Measurements from ENCODE around the gene GCN1. TPM values are rescaled to one million over a fixed set of nuclear protein-coding genes. Genes with fewer than 3 reads are reported as not detected.

The GCN1 gene
- total RNA-seq = 10 to 100 TPM; 30.4 to 41.3 (median 35.0) TPM
- 10 to 100 TPM in 1 of 2 donors, 1 to 10 TPM in 1; 9.7 to 17.2 TPM for polyA plus RNA-seq
- long read RNA-seq, donor 1, full-length matches to known transcripts = 3 of 53 reads
- long read RNA-seq, donor 1, partial matches to known transcripts = 47 of 53 reads
- long read RNA-seq, donor 1, other reads (novel, unspliced or antisense) = 3 of 53 reads
- long read RNA-seq, donor 2, partial matches to known transcripts = 47 of 50 reads
- long read RNA-seq, donor 2, other reads (novel, unspliced or antisense) = 3 of 50 reads
- long read RNA-seq, donor 3, partial matches to known transcripts = 39 of 44 reads
- long read RNA-seq, donor 3, other reads (novel, unspliced or antisense) = 5 of 44 reads

GRCh38 chr12:120194534-120195395 lies at the start of gene GCN1:
TSS of gene GCN1 (minus strand) at chr12:120194715. CDS start at chr12:120194697, 18 bp downstream.
- Histone ChIP-seq H3K27ac (peak within 1 kb of the TSS; percentile 65 to 96 (median 91)), H3K4me1 (peaks cover 3 to 70% (median 32%) of the 10 kb centered on the region in 9 donors), H3K36me3 (peaks cover 0 to 62% (median 33%) of the 10 kb centered on the region in 9 donors), H3K9me3 (no peaks in the 10 kb centered on the region), H3K27me3 (no peaks in the 10 kb centered on the region), H3K4me3 (peak within 1 kb of the TSS; percentile 74 to 100 (median 98))
- intact Hi-C loops (cut with DNase I) = no loop called here
- DNase-seq (peak; percentile 82 to 91), ATAC-seq (peak; percentile 94 to 97 (median 96))
- peak in 1 of 9 donors; percentile 4 for TF ChIP-seq CTCF (IDR thresholded peaks at IDR 0.05)
- WGBS, 2 donors = 3% methylated on average over 62 of the region's 62 CpGs

- ATAC-seq = no peak
- DNase-seq = no peak
- Histone ChIP-seq H3K27ac (peak overlapping the region in 9 of 10 donors; percentile 37 to 94 (median 75)), H3K9me3 (no peaks in the 10 kb centered on the region), H3K27me3 (no peaks in the 10 kb centered on the region), H3K4me3 (peak overlapping the region in 1 of 10 donors; percentile 7), H3K36me3 (peaks cover 0 to 27% (median 0%) of the 10 kb centered on the region in 9 donors), H3K4me1 (peaks cover 42 to 98% (median 97%) of the 10 kb centered on the region in 9 donors)
- intact Hi-C loops (cut with DNase I) = no loop called here
- WGBS, 2 donors = 71 to 77% methylated on average over 8 of the region's 8 CpGs
- no peak for TF ChIP-seq CTCF (IDR thresholded peaks at IDR 0.05)
Measured at GRCh38 chr12:120242971-120243699, 48.6 kb upstream of the GCN1 start.

GRCh38 chr12:120242275-120242799 lies 47.8 kb upstream of the GCN1 start:
- no peak for TF ChIP-seq CTCF (IDR thresholded peaks at IDR 0.05)
- H3K36me3 ChIP-seq = peaks cover 0 to 27% (median 0%) of the 10 kb centered on the region in 9 donors
- peak overlapping the region in 3 of 10 donors; percentile 18 to 20 (median 19) for H3K4me3 ChIP-seq
- peak; percentile 35 to 76 (median 60) for ATAC-seq
- peak in 1 of 2 donors; percentile 46 for DNase-seq
- WGBS, 2 donors = 49 to 73% methylated on average over 9 of the region's 9 CpGs
- H3K4me1 ChIP-seq = peaks cover 48 to 98% (median 97%) of the 10 kb centered on the region in 9 donors
- no peaks in the 10 kb centered on the region for H3K27me3 ChIP-seq
- H3K27ac ChIP-seq = peak overlapping the region; percentile 47 to 94 (median 72)
- H3K9me3 ChIP-seq = no peaks in the 10 kb centered on the region
- intact Hi-C loops (cut with DNase I) = no loop called here

Data from heart right ventricle (tissue), 16 donors.